H1 (cell line): Measurements from ENCODE around the gene TBX2. TPM values are rescaled to one million over a fixed set of nuclear protein-coding genes. Genes with fewer than 3 reads are reported as not detected.

Experiments used
- CTCF ChIA-PET: fragments of 300-600 bp; sonication (Branson Sonifier 250); formaldehyde crosslinking; loops from one replicate; lab custom pipeline; 2021; ENCODE audit not compliant: partially characterized antibody; lab: Charles Lee
- POLR2A ChIA-PET: fragments of 300-600 bp; sonication (Branson Sonifier 250); formaldehyde crosslinking; loops from one replicate; lab custom pipeline; 2021; ENCODE audit warnings: inconsistent platforms; ENCODE audit not compliant: partially characterized antibody; lab: Charles Lee
- DNase-seq, 2 experiments: peaks; one replicate each; pipeline versions ENCODE4 v3.0.0 to v3.0.0-alpha.2; 2010 to 2022; ENCODE audit warnings: low spot score in 2 of 2, low read depth in 1 of 2, mixed read lengths in 1 of 2
- FAIRE-seq: peaks from 2 replicates; lab custom pipeline; 2011; peaks lifted over from hg19 to GRCh38; lab: Jason Lieb, UNC
- H2AFZ ChIP-seq: 2 replicates; pipeline ENCODE4 v1.8.1; 2012; ENCODE audit warnings: low read length, inconsistent platforms
- H2AK5ac ChIP-seq: 2 replicates; pipeline ENCODE4 v1.6.1; 2013; ENCODE audit warnings: low read depth, low read length
- H2BK120ac ChIP-seq: replicated peaks from 2 replicates; pipeline ENCODE3; 2013; ENCODE audit warnings: low read depth, low read length, inconsistent platforms
- H2BK12ac ChIP-seq: 2 replicates; pipeline ENCODE4 v1.6.1; 2013; ENCODE audit warnings: low read depth, low read length
- H2BK15ac ChIP-seq: 2 replicates; pipeline ENCODE4 v1.6.1; 2013; ENCODE audit warnings: low read length
- H2BK20ac ChIP-seq: 2 replicates; pipeline ENCODE4 v1.6.1; 2013; ENCODE audit warnings: low read length
- H2BK5ac ChIP-seq: 2 replicates; pipeline ENCODE4 v1.6.1; 2013; ENCODE audit warnings: low read depth, low read length
- H3K14ac ChIP-seq: 2 replicates; pipeline ENCODE4 v1.6.1; 2013; ENCODE audit warnings: inconsistent platforms; ENCODE audit not compliant: insufficient read length
- H3K18ac ChIP-seq: 2 replicates; pipeline ENCODE4 v1.6.1; 2013; ENCODE audit warnings: low read length; ENCODE audit errors: extremely low read depth
- H3K23ac ChIP-seq: 2 replicates; pipeline ENCODE4 v1.6.1; 2013; ENCODE audit warnings: inconsistent platforms; ENCODE audit not compliant: insufficient read length
- H3K23me2 ChIP-seq: 2 replicates; pipeline ENCODE4 v1.6.1; 2013; ENCODE audit warnings: low read depth, low read length
- H3K27ac ChIP-seq: 2 replicates; pipeline ENCODE4 v1.6.1; 2011; ENCODE audit warnings: low read depth, low read length, inconsistent platforms
- H3K27me3 ChIP-seq, 4 experiments: replicated peaks in 1 of 4; 1 replicate in 1 of 4; 2 replicates in 3 of 4; pipeline versions ENCODE4 v1.6.1 to v1.8.1; 2011 to 2013; ENCODE audit warnings: low read length in 3 of 4, mild to moderate bottlenecking in 3 of 4, inconsistent platforms in 2 of 4, mixed read lengths in 2 of 4, moderate library complexity in 1 of 4; ENCODE audit not compliant: control insufficient read depth in 3 of 4, insufficient read depth in 3 of 4; ENCODE audit errors: extremely low read depth in 1 of 4
- H3K36me3 ChIP-seq, 4 experiments: 2 replicates each; pipeline versions ENCODE4 v1.6.1 to v1.8.1; 2011 to 2013; ENCODE audit warnings: mild to moderate bottlenecking in 4 of 4, low read length in 3 of 4, moderate library complexity in 2 of 4, control low read depth in 1 of 4, inconsistent platforms in 1 of 4; ENCODE audit not compliant: insufficient read depth in 4 of 4, control insufficient read depth in 2 of 4
- H3K4ac ChIP-seq: replicated peaks from 2 replicates; pipeline ENCODE3; 2013; ENCODE audit warnings: low read length, low read depth, mixed read lengths, inconsistent platforms; ENCODE audit not compliant: insufficient read length
- H3K4me1 ChIP-seq, 4 experiments: replicated peaks in 1 of 4; 1 replicate in 1 of 4; 2 replicates in 3 of 4; pipeline versions ENCODE4 v1.6.1 to v1.8.1; 2011 to 2013; ENCODE audit warnings: low read length in 3 of 4, inconsistent platforms in 2 of 4, mixed read lengths in 1 of 4; ENCODE audit not compliant: insufficient read depth in 4 of 4, control insufficient read depth in 3 of 4
- H3K4me2 ChIP-seq, 2 experiments: 2 replicates each; pipeline versions ENCODE4 v1.6.1 to v1.8.1; 2011 to 2013; ENCODE audit warnings: low read depth in 2 of 2, low read length in 2 of 2, control low read depth in 1 of 2, inconsistent platforms in 1 of 2, mild to moderate bottlenecking in 1 of 2; ENCODE audit not compliant: insufficient read depth in 1 of 2
- H3K4me3 ChIP-seq, 4 experiments: fragments of 200-600, 300-600 bp in 1 of 4; sonication (generic), shearing (Covaris generic), sonication (Bioruptor Twin) in 1 of 4; 2 replicates each; pipeline versions ENCODE4 v1.5.1 to v1.8.1; 2011 to 2016; ENCODE audit warnings: low read length in 4 of 4, low read depth in 3 of 4, control low read depth in 2 of 4, inconsistent platforms in 2 of 4, mild to moderate bottlenecking in 2 of 4, mixed read lengths in 1 of 4, moderate library complexity in 1 of 4; ENCODE audit not compliant: insufficient read depth in 2 of 4; ENCODE audit errors: extremely low read depth in 1 of 4
- H3K56ac ChIP-seq: replicated peaks from 2 replicates; pipeline ENCODE3; 2013; ENCODE audit warnings: low read depth, mild to moderate bottlenecking, mixed read lengths, low read length, inconsistent platforms; ENCODE audit not compliant: insufficient read length
- H3K79me1 ChIP-seq: 2 replicates; pipeline ENCODE4 v1.6.1; 2013; ENCODE audit warnings: low read depth, low read length, control low read depth
- H3K79me2 ChIP-seq, 2 experiments: 2 replicates each; pipeline versions ENCODE4 v1.6.1 to v1.8.1; 2012 to 2013; ENCODE audit warnings: low read length in 2 of 2, mild to moderate bottlenecking in 2 of 2, inconsistent platforms in 1 of 2; ENCODE audit not compliant: insufficient read depth in 2 of 2, control insufficient read depth in 1 of 2
- H3K9ac ChIP-seq, 4 experiments: replicated peaks in 1 of 4; 1 replicate in 1 of 4; 2 replicates in 3 of 4; pipeline versions ENCODE4 v1.6.1 to v1.8.1; 2011 to 2013; ENCODE audit warnings: low read depth in 3 of 4, low read length in 3 of 4, control low read depth in 2 of 4, mild to moderate bottlenecking in 2 of 4, moderate library complexity in 2 of 4, inconsistent platforms in 1 of 4; ENCODE audit errors: extremely low read depth in 1 of 4
- H3K9me3 ChIP-seq, 2 experiments: 2 replicates each; pipeline versions ENCODE4 v1.6.1 to v1.8.1; 2012 to 2013; ENCODE audit warnings: mild to moderate bottlenecking in 2 of 2, moderate library complexity in 2 of 2, control low read depth in 1 of 2, inconsistent platforms in 1 of 2, low read depth in 1 of 2, low read length in 1 of 2, mixed read lengths in 1 of 2; ENCODE audit not compliant: insufficient read depth in 2 of 2
- H4K20me1 ChIP-seq, 2 experiments: replicated peaks in 1 of 2; 2 replicates each; pipeline versions ENCODE3 to v1.8.1; 2011 to 2013; ENCODE audit warnings: inconsistent platforms in 2 of 2, low read length in 2 of 2, mild to moderate bottlenecking in 1 of 2; ENCODE audit not compliant: insufficient read depth in 2 of 2, control insufficient read depth in 1 of 2
- H4K5ac ChIP-seq: 2 replicates; pipeline ENCODE4 v1.6.1; 2013; ENCODE audit warnings: low read length, low read depth, mixed read lengths, inconsistent platforms; ENCODE audit not compliant: insufficient read length
- H4K8ac ChIP-seq: 2 replicates; pipeline ENCODE4 v1.8.0; 2013; ENCODE audit warnings: mild to moderate bottlenecking, moderate library complexity, low read length, inconsistent platforms; ENCODE audit not compliant: insufficient read depth; ENCODE audit errors: extremely low read depth
- H4K91ac ChIP-seq: replicated peaks from 2 replicates; pipeline ENCODE3; 2013; ENCODE audit warnings: low read length, mixed read lengths, inconsistent platforms; ENCODE audit not compliant: insufficient read length
- CBX8 ChIP-seq: fragments of 300-800, 300-1000 bp; sonication (generic); IDR thresholded peaks from 2 replicates; pipeline ENCODE4 v1.7.1; 2016; ENCODE audit warnings: low read depth, low read length, borderline replicate concordance
- CTBP2 ChIP-seq: IDR thresholded peaks from 2 replicates; pipeline ENCODE4 v1.7.0; 2011; ENCODE audit warnings: borderline replicate concordance, mild to moderate bottlenecking, moderate library complexity, mixed read lengths, low read length; ENCODE audit not compliant: insufficient read depth, insufficient read length
- EZH2 ChIP-seq: fragments of 200-600 bp; sonication (generic); IDR thresholded peaks from 2 replicates; pipeline ENCODE4 v1.7.1; 2012; ENCODE audit warnings: low read depth, mild to moderate bottlenecking, moderate library complexity, low read length, inconsistent platforms; ENCODE audit not compliant: severe bottlenecking
- JUND ChIP-seq: IDR thresholded peaks from 2 replicates; pipeline ENCODE4 v1.6.1; 2011; ENCODE audit warnings: mild to moderate bottlenecking, improper control_type of control experiment, low read length
- NRF1 ChIP-seq: IDR thresholded peaks from 2 replicates; pipeline ENCODE4 v1.6.1; 2011; ENCODE audit warnings: mild to moderate bottlenecking, low read depth, low read length, improper control_type of control experiment
- RBBP5 ChIP-seq: IDR thresholded peaks from 2 replicates; pipeline ENCODE4 v1.7.1; 2012; ENCODE audit warnings: low read depth, mild to moderate bottlenecking, inconsistent platforms, low read length, moderate library complexity, borderline replicate concordance
- RNF2 ChIP-seq: fragments of 200-900, 300-1000 bp; sonication (generic); IDR thresholded peaks from 2 replicates; pipeline ENCODE4 v1.7.1; 2016; ENCODE audit warnings: borderline replicate concordance, low read depth, mild to moderate bottlenecking, antibody characterized with exemption, low read length; ENCODE audit not compliant: poor library complexity, severe bottlenecking; ENCODE audit errors: missing control alignments
- SRF ChIP-seq: IDR thresholded peaks from 2 replicates; pipeline ENCODE4 v1.6.1; 2011; ENCODE audit warnings: mild to moderate bottlenecking, low read depth, low read length, moderate library complexity
- SUZ12 ChIP-seq: fragments of 200-600 bp; sonication (generic); IDR thresholded peaks from 2 replicates; pipeline ENCODE4 v1.6.1; 2012; ENCODE audit warnings: mild to moderate bottlenecking, inconsistent platforms, low read length, moderate library complexity, mixed read lengths
- TAF1 ChIP-seq: IDR thresholded peaks from 2 replicates; pipeline ENCODE4 v1.6.1; 2011; ENCODE audit warnings: mild to moderate bottlenecking, low read depth, low read length
- WGBS, 2 experiments: shearing (Covaris generic) in 1 of 2; methylation state at CpG; one replicate each; pipeline versions ENCODE4 v1.1.6 to v1.1.7; 2013 to 2015; ENCODE audit warnings: low lambda C conversion rate in 2 of 2, mixed read lengths in 2 of 2, inconsistent platforms in 1 of 2, low coverage in 1 of 2, missing lambda C conversion rate in 1 of 2; ENCODE audit not compliant: insufficient replicate concordance in 2 of 2, insufficient coverage in 1 of 2, insufficient read length in 1 of 2; ENCODE audit errors: extremely low coverage in 1 of 2, missing lambda C conversion rate in 1 of 2; 5-methylcytosine and 5-hydroxymethylcytosine counted together
- polyA plus RNA-seq, 7 experiments: library from polyadenylated mRNA; depleted of rRNA in 3 of 7; stranded (reverse) in 5 of 7; unstranded in 2 of 7; fragments of >200 nt in 5 of 7; fragments of 200-250 nt in 2 of 7; gene quantifications; 1 replicate in 5 of 7; 2 replicates in 1 of 7; 4 replicates in 1 of 7; pipeline versions ENCODE4 v1.2.1 to v1.2.3, GENCODE V29; 2011 to 2013; ENCODE audit warnings: missing spikeins in 2 of 7, mixed read lengths in 2 of 7
- total RNA-seq: library from RNA; stranded (reverse); fragmentation: NEBNext Ultra II Directional; extraction: Animal tissue kit (Norgen Biotek cat#: 25700); gene quantifications from 2 replicates; pipeline ENCODE4 v1.2.1, GENCODE V29; 2021

TBX2 gene
- total and polyA plus RNA-seq, 2 of the 8 experiments (the other 6 are each of a cell fraction or from before 2014, with no cell fraction given), result not detected

- H2BK12ac ChIP-seq, result no peak overlapping the region
- H3K27ac ChIP-seq, result no peak overlapping the region
- H3K79me1 ChIP-seq, result no peaks in the 10 kb centered on the region
- FAIRE-seq (no peak), DNase-seq (no peak)
- H4K8ac ChIP-seq, result no peak overlapping the region; the same call in none of the 2 replicates
- no peak overlapping the region for H2BK15ac ChIP-seq
- WGBS, 2 experiments, result 5% methylated on average over 25 of the region's 34 CpGs; no CpG with 5 or more reads in 1 of the 2 experiments
- no peak overlapping the region for H3K23ac ChIP-seq
- H3K79me2 ChIP-seq, result no peaks in the 10 kb centered on the region
- H2AFZ ChIP-seq, result no peak overlapping the region
- no peak overlapping the region; the same call in 1 of the 2 replicates for H3K18ac ChIP-seq
- peaks cover 30 to 44% of the 10 kb centered on the region in 2 experiments for H4K20me1 ChIP-seq
- H3K4me3 ChIP-seq, result peak overlapping the region in 2 of 4 experiments; percentile 6 to 53; a peak in 5 of 8 replicates
- H2BK120ac ChIP-seq, result no peak overlapping the region
- H3K4me1 ChIP-seq, result peaks cover 0 to 33% (median 21%) of the 10 kb centered on the region in 4 experiments; a peak in 6 of 7 replicates
- H3K9me3 ChIP-seq, result no peaks in the 10 kb centered on the region
- H3K23me2 ChIP-seq, result no peaks in the 10 kb centered on the region; the same call in 1 of the 2 replicates
- H2AK5ac ChIP-seq, result no peak overlapping the region
- TF ChIP-seq TAF1, result no peak
- TF ChIP-seq SRF, result no peak
- no peak for TF ChIP-seq NRF1
- peak; percentile 76 for TF ChIP-seq EZH2
- TF ChIP-seq SUZ12, result peak; percentile 91
- TF ChIP-seq JUND, result no peak
- 0 out of 2 replicates have a peak, but pooled peaks have one; percentile 4 for TF ChIP-seq RBBP5
- 0 out of 2 replicates have a peak, but pooled peaks have one; percentile 72 for TF ChIP-seq CBX8
- TF ChIP-seq RNF2, result peak; percentile 53
- no peak for TF ChIP-seq CTBP2
- no peak overlapping the region for H3K14ac ChIP-seq
- ChIA-PET POLR2A (interaction anchor here (1.1 to 1.9 kb wide), 2 partner anchors 10 to 60 kb away, joined by 3 to 8 read pairs; no protein-coding TSS in a partner anchor), CTCF (interaction anchor here (0.8 to 3.6 kb wide), 6 partner anchors 11 to 427 kb away, joined by 3 to 12 read pairs (median 6); partner anchors contain the start of gene TBX4)
- peak overlapping the region; percentile 59 to 80 for H3K4me2 ChIP-seq
- H2BK5ac ChIP-seq, result no peak overlapping the region
- H2BK20ac ChIP-seq, result no peak overlapping the region
- no peak overlapping the region for H4K5ac ChIP-seq
- no peak overlapping the region for H4K91ac ChIP-seq
- H3K56ac ChIP-seq, result no peak overlapping the region
- no peak overlapping the region for H3K4ac ChIP-seq
- H3K9ac ChIP-seq, result no peak overlapping the region
- H3K27me3 ChIP-seq, result peaks cover 98 to 100% (median 99%) of the 10 kb centered on the region in 4 experiments
- H3K36me3 ChIP-seq, result peaks cover 0 to 12% (median 0%) of the 10 kb centered on the region in 4 experiments; a peak in 1 of 8 replicates
Observed at GRCh38 chr17:61398721-61399130, 917 bp upstream of the TBX2 start.
